NCI-H2107 treated with DMSO at 0.1 percent for 48 hours (cell line): ENCODE data around the gene TMEM132D.

ENCODE experiments used
- DNase-seq: peaks from one replicate; lab custom pipeline; 2025; ENCODE audit not compliant: unreplicated experiment; lab: John Stamatoyannopoulos, UW

Gene TMEM132D

DNA sequence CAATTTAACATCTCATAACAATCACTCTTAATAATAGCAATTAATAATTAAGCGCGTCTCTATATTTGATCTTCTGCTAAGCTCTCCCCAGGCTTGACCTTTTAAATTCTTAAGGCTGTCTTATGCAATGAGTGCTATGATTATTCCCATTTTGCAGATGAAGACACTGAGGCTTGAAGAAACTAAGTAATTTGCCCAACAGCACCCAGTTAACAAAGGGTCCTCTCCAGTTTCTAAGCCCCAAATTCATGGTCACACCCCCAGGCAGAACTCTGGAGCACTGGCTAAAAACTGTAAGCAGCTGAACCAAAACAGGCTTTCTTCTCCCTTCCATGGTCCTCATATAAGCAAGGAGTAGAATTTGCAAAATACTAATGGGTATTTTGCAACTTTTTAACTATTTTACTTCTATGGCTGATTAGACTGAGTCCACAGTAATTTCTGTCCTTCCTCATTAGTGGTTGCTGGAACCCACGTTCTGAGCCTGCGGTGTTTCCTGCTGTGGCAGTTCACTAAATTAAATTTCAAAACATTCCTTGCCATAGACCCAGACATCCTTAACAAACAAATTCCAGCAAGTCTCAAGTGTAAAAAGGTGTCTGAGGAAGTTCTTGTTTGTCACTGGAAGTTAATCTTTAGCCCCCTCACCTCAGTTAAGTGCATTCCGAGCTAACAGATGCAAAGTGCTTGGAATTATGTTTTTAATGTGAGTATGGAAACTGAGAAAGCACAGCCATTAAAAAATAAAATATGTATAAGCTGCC, 76.5 kb downstream of the TMEM132D start:
- no peak for DNase-seq

DNA sequence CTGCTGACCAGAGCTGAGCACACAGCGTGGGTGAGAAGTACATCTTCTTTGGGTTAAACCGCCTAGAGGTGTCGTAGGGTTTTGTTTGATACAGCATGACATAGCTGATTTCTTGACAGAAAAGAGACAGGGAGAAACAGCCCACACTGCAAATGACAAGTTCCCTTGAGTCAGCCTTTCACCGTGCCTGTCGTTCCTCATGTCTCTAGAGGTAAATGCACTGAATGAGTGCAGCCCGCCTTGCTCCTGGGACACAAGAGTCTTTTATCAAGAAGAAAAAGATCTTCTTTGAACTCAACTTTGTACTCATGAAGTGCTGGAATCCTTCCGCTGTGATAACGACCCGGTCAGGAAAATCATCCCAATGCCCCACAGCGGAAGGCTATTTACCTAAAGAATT, 77.6 kb downstream of the TMEM132D start:
- DNase-seq, result no peak

DNA sequence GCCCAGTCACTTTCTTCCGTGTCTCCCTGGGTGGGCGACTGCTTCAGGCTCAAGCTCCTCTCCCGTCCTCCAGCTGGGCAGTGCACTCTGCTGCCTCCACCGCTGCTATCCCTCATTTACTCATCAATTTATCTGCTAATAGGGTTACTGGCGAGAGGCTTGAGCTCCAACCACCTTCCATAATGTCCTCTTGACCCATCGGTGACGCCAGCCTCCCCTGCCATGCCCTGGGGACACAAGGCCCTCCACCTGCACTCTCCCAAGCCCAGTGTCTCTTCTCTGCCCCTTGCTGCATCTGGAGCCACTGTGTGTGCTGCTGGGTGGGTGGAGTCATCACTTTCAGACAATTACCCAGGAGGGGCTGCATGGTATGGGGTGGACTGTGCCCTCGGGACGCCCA, 78.5 kb downstream of the TMEM132D start:
- DNase-seq, result no peak

DNA sequence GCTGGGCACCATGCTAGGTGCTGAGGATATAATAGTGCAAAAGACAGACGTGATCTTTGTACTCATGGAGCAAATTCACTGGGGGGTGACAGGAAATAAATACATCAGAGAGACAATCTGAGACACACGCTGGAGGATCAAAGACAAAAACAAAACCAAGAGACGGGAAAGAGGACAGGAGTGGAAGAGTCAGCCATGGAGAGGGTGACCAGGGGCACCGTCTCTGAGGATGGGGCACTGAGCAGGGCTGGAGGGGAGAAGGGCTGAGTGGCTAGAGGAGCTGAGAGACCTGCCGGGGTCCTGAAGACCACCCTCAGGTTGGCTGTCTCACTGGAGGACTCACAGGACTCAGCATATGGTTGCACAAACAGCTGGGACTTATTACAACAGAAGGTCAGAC, 81.9 kb downstream of the TMEM132D start:
- DNase-seq, result no peak

DNA sequence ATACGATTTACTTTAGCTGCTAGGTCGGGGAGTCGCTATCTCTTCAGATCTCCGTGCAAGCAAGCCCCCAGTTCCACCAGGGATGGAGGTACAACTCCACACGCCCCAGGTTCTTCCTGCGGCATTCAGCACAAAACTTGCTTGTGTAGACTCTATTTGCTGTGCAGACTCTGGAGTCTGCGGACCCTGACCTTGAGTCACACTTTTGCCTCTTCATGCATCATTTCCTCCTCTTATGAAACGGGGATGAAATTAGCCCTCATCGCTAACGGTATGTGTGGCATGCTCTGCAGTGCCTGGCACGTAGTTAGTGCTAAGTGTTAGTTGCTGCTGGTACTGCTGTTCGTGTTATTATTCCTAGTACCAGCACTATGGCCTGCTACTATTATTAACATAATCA, 84.4 kb downstream of the TMEM132D start:
- DNase-seq, result no peak

DNA sequence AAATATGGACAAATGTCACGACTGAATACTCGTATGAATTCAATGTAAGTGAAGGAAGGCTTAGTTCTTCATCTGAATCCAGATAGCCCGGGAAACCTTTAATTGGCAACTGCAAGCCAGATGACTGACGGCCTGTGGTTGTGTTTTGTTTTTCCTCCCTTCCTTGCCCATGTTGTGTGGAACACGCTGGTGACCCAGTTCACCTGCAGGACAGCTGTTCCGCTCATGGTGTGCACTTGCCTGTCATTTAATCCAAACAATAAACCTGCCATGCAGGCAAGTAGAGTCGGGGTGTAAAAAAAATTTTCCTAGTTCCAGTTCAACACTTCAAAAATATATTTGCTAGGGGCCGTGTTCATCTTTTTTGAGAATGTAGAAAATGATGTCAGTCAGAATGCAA, 88.0 kb downstream of the TMEM132D start:
- no peak for DNase-seq

DNA sequence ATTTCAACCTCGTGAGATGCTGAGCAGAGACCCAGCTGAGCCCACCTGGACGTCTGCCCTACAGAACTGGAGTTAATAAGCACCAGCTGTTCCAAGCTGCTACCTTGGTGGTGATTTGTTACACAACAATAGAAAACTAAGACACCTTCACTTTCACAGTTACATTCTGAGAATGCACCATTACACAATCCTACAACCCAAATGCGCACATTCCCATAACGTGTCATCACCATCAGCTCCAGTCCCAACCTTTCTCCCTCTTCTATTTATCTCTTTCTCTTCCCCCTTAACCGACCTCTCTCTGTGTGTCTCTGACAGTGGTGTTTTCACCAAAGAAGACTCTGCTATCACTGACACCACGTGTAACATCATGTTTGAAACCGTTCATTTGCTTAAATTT, 91.9 kb downstream of the TMEM132D start:
- no peak for DNase-seq

DNA sequence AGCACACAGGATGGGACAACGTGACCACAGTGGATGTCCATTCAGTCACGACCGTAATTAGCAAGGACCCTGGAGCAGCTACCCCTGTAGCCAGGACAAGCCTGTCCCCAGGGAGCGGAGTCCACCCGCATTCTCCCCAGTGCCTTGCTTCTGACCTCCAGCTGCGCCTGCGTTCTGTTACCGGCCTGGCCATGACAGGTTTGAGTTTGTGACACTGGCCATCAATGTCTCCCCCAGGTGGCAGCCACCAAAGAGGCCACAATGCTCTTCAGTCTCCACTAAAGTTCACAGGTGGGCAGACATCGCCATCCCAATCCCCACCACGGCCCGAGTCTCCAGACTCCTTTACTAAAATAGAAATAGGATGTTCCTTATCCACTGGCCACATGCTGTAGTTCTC, 96.7 kb downstream of the TMEM132D start:
- no peak for DNase-seq

DNA sequence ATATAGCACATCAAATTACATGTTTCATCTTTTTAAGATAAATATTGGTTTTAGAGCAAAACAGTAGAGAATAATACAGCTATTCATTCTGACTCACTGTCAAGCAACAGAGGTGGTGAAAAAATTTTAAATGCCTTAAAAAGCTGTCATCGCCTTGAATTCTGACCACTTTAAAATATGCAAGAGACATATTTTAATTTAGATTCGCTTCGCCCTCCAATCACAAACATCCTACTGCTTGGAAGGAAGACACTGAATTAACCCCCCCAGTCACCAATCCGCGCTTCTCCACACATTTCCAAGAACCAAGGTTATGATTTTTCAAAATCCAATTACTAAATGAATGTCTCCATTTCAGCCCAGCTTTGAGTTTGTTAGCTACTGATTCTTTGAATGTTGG, 112.4 kb downstream of the TMEM132D start:
- DNase-seq, result no peak

DNA sequence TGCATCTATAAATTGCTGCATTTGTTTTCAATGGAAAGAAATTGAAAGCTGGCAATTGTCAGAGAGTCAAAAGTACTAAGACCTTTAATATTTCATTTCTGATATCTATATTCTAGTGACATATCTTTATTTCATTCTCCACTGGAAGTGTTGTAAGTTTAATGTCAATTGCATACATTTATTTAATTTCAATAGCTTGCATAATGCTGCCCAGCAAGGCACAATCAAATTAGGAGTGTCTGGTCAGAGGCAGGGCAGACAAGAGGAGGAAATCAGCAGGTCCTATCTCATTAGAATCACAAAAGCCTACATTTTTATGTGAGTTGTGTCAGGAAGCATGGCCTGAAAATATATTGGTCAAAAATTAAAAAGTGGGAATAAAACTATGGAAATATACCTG, 112.9 kb downstream of the TMEM132D start:
- no peak for DNase-seq

DNA sequence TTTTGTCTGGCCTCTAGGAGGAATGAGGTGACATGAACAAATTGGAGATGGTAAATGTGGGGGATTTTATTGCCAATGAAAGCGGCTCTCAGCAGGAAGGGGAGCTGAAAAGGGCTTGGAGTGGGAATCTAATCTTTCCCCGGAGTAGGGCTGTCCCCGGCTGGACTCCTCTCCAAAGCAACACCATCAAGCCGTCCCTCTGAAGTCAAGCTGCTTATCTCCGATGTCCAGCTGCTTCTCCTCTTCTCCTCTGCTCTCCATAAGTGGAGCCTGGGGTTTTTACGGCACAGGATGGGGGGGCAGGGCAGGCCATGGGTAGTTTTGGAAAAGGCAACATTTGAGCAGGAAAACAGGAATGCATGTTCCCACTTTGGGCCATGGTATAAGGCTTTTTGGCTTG, 113.5 kb downstream of the TMEM132D start:
- no peak for DNase-seq

DNA sequence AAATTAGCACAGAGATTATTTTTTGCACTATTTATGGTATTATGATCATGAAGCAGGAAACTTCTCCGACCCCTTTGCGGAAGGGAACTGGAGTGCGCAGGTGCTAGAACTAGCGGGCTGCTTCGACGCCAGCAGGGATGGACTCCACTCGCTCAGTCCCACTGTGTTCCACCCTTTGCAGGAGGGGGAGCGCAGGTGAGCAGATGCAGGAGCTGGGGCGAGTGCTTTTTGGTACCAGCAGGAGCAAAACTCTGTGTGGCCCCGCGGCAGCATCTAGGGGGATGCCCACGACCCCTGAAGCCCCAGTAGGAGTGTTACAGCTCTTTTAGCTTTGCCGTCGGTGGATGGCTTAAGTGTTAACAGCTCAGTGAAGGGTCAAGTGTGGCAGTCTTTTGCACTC, 113.9 kb downstream of the TMEM132D start:
- DNase-seq, result no peak

DNA sequence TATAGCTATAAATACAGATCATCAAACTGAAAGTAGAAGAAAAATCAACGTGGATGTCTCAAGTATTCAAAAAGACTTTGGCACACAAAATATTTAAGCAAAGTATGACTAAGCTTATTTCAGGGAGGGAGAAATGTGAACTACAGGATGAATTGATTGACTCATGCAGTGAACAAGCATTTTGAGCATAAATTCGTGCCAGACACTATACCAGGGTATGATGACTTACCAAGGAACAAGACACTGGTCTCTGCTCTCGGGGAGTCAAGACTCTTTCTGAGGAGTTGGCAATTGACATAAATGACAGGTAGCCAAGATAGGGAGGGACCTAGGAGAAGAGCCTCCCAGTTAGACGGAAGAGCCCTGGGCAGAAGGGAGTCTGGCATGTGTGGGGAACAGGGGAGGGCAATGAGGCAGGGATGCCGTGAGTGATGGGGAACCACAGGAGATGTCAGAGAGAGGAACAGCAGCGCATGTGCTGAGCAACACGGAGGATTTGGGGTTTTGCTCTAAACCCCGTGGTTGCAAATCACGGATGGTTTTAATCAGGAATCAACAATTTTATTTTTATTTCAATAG, 115.2 kb downstream of the TMEM132D start:
- DNase-seq, result no peak

DNA sequence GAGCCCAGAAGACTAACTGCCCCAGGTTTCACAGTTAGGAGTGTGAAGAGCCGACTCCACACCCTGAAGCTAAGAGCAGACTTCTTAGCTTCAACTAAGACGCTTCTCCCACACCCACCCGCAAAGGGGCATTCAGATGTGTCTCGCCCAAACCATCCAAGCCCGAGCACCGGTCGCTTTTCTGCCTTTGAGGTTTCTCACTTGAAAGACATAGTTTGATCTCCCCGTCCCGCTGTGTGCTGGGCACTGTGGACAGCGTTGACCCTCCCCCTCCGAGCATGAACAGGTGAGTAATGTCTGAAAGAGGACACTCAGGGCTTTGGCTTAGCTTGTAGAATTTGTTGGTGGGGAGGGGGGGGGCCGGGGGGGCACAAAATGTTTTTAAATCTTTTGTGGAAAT, 123.8 kb downstream of the TMEM132D start:
- DNase-seq, result no peak

DNA sequence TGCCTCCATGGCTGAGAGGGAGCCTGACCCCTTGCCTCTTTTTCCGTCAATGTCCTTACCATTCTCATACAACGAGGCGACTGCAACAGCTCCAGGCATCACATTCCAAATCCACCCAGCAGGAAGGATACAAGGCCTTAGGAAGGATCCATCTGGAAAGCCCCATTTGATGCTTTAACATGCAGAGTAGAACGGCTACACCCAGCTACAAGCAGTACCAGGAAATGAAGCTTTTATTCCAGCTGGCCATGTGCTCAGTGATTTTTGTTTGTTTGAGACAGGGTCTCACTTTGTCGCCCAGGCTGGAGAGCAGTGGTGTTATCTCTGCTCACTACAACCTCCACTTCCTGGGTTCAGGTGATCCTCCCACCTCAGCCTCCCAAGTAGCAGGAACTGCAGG, 124.8 kb downstream of the TMEM132D start:
- DNase-seq, result no peak

DNA sequence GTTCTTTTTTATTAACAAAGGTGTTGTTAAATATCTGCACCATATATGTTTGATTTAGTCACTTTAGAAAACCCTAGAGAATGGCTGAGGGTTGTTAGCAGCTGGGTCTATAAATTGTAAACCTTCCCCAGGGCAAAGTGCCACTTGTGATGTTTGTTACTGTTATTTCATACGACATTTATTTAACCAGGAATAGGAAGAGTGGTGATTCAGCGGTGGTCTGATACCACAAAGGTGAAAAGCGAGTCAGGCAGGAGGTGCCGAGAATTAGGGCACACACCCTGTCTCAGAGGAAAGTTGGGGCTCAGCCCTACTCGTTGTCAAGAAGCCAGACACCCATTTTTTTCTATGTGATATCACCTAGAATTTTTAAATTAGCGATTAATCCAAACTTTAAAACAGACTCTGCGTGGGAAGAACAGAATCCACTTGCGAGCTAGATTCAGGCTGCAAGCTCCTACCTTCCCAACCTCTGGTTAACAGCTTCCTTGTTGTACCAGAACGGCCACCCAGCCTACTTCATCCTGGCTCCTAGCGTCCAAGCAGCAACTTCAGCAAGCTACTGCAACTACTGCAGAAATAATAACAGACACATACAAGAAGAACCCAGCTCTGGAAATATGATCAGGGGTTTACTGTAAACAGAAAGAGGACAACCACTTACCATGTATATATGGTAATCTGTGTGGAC, 126.7 kb downstream of the TMEM132D start:
- DNase-seq, result peak; percentile 47

DNA sequence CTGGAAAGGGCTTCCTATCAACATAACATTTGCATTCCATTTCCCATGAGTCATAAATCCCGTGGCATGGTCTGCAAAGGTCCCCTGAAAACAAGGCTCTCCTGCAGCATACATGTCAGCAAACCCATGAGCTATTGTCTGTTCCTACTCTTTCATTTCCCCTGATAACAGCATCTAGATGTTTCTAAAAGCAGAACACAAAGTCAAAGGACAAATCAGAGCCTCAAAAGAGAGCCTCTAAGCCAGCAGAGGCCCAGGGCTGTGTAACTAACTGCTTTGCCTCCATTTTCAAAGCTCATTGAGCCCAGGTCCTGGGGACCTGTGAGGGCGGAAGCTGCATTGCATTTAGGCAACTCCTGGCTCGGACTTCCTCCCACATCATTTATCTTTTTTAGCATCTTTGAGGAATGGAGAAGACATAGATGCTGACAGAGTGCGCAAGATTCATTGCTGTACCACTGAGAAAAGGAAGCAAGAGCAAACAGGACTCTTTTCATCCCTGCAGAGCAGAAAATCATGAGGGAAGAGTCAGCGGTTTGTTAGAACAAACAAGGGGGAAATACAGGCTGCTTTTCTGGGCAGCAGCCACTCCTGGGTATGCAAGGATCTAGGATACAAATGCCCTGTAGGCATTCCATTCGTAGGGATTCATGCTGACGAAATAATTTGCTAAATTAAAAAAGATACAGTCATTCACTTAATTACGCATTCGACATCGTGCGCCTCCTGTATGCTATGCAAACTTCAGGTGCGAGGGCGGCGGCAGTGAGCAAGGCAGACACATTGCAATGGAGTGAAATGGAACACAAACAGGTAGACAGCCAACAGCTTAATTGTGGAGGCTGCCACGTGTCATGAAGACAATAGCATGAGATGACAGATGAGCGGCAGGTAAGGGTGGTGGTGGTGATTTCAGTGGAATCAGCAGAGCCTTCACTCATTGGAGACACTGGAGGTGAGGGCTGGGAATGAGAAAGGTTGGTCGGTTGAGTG, 131.0 kb downstream of the TMEM132D start:
- no peak for DNase-seq

DNA sequence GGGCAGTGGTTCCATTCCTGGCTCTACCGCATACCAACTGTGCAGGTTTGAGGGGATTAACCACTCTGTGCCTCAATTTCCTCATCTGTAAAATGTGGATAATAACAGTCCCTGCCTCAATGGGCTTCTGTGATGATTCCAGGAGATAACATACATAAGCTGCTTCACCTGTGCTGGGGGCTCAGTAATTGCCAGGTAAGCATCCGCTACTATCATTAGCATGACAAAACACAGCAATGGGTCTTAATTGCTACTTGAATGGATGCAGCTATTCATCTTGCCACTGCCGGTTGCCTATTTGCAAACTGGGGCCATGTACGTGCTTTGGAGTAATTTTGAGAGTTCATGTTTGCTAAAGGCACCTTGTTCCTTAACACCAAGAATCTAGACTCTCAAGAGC, 132.6 kb downstream of the TMEM132D start:
- no peak for DNase-seq

DNA sequence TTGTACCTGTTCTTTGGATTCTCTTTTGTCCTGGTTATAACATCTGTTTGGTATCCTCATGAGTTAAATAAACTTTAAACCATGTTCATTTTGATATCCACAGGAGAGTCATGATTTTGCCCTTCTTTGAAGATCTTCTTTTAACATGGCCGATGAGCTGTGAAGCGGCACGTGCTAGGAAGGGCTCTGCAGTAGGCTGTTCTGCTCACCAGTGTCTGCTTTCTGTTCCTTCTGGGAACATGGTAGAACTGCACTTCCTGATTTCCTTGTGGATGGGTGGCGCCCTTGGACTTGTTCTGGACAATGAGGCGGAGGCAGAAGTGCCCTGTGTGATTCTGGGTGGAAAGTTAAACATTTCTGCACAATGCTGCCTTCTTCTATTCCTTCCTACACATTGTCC, 138.1 kb downstream of the TMEM132D start:
- no peak for DNase-seq

DNA sequence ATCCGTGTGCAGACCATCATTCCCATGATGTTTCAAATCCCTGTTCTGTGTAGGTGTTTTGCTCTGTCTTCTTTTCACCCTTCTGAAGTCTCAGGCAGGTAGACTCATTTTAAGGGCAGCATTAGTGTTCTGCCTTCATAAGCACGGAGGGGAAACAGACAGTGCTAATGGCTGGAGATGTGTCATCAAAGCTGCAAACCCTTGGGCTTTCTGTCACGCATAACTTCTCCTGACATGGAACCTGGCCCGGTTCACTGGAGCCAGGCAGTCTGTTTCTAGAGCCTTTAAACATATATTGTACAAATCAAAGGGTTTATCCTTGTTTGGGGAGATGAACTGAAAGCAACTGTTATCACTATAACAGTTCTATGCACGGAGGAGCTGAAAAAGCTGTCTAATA, 141.4 kb downstream of the TMEM132D start:
- no peak for DNase-seq

DNA sequence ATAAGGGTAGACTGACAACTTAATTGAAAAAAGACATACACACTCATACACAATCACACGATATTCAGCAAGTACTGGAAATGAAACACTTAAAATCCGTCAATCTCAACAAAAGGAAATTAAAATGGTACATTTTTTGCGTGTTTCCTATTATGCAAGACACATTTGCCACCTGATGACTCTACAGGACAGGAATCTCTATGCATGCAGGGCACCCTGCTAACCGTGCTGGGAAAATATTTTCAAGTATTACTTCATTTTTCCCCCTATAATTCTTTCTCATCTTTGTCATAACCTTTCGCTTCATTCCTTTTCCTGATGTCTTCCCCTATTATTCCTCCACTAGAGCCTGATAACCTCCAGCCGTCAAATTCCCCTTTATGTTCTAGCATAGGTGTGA, 150.2 kb downstream of the TMEM132D start:
- no peak for DNase-seq
